Vagina (tissue), 2 donors: ENCODE measurements around the gene CDH7. TPM values are rescaled to one million over a fixed set of nuclear protein-coding genes. Genes with fewer than 3 reads are reported as not detected.

Source experiments
- DNase-seq, 2 donors: peaks; one replicate each; pipeline ENCODE4 v3.0.0-alpha.2; 2017; ENCODE audit errors: extremely low spot score in 2 of 2
- H3K27ac ChIP-seq: fragments of 200-600 bp; sonication (generic); one replicate; pipeline ENCODE4 v1.5.1; 2019
- H3K27me3 ChIP-seq: fragments of 200-600 bp; sonication (generic); one replicate; pipeline ENCODE4 v1.5.1; 2019
- H3K36me3 ChIP-seq, 2 donors: fragments of 200-600 bp; sonication (generic); one replicate each; pipeline ENCODE4 v1.5.1; 2017 to 2019
- H3K4me1 ChIP-seq: fragments of 200-600 bp; sonication (generic); one replicate; pipeline ENCODE4 v1.5.1; 2019
- H3K4me3 ChIP-seq, 2 donors: fragments of 200-600 bp; sonication (generic); 1 replicate in 1 of 2; 2 replicates in 1 of 2; pipeline ENCODE4 v1.5.1; 2016 to 2019
- H3K9me3 ChIP-seq: fragments of 200-600 bp; sonication (generic); one replicate; pipeline ENCODE4 v1.5.1; 2019
- POLR2A ChIP-seq, 2 donors: fragments of 450-650 bp; IDR thresholded peaks; one replicate each; pipeline ENCODE4 v1.6.1; 2017; ENCODE audit warnings: antibody characterized with exemption in 2 of 2, mild to moderate bottlenecking in 2 of 2, moderate library complexity in 2 of 2
- POLR2AphosphoS5 ChIP-seq, 2 donors: sonication (generic); formaldehyde crosslinking; IDR thresholded peaks; one replicate each; pipeline ENCODE4 v1.9.0; 2017; ENCODE audit warnings: antibody characterized with exemption in 2 of 2, mild to moderate bottlenecking in 2 of 2, low read depth in 1 of 2; ENCODE audit not compliant: insufficient read depth in 1 of 2
- intact Hi-C: fragments of 100-400 bp; cut with DNase I; formaldehyde crosslinking; loops from one replicate; pipeline ENCODE4 v1.15.1; 2023
- total RNA-seq: library from RNA; depleted of rRNA; stranded (reverse); fragments of >200 nt; gene quantifications from one replicate; pipeline ENCODE4 v1.2.3, GENCODE V29; 2016
- TF ChIP-seq, protein P1 (sequence below), 3 experiments: fragments of 450-650 bp in 2 of 3; fragments of 200-600 bp in 1 of 3; sonication (generic) in 1 of 3; IDR thresholded peaks; one replicate each; pipeline ENCODE4 v1.5.1; 2017 to 2019; ENCODE audit warnings: antibody characterized with exemption in 3 of 3, mild to moderate bottlenecking in 2 of 3, moderate library complexity in 2 of 3

Gene CDH7, protein sequence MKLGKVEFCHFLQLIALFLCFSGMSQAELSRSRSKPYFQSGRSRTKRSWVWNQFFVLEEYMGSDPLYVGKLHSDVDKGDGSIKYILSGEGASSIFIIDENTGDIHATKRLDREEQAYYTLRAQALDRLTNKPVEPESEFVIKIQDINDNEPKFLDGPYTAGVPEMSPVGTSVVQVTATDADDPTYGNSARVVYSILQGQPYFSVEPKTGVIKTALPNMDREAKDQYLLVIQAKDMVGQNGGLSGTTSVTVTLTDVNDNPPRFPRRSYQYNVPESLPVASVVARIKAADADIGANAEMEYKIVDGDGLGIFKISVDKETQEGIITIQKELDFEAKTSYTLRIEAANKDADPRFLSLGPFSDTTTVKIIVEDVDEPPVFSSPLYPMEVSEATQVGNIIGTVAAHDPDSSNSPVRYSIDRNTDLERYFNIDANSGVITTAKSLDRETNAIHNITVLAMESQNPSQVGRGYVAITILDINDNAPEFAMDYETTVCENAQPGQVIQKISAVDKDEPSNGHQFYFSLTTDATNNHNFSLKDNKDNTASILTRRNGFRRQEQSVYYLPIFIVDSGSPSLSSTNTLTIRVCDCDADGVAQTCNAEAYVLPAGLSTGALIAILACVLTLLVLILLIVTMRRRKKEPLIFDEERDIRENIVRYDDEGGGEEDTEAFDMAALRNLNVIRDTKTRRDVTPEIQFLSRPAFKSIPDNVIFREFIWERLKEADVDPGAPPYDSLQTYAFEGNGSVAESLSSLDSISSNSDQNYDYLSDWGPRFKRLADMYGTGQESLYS
- total RNA-seq, result not detected

GRCh38 chr18:65750389-65751154 is at the start of gene CDH7:
Gene CDH7, plus strand, starts transcription at chr18:65751012. Its CDS starts 11,831 bp downstream, at chr18:65762843.
- Histone ChIP-seq H3K27me3 (no peaks in the 10 kb centered on the region), H3K9me3 (no peaks in the 10 kb centered on the region), H3K4me3 (no peak within 1 kb of the TSS), H3K36me3 (no peaks in the 10 kb centered on the region), H3K27ac (no peak within 1 kb of the TSS), H3K4me1 (peaks cover 5% of the 10 kb centered on the region)
- intact Hi-C loops, result no loop called here
- no peak for TF ChIP-seq POLR2AphosphoS5 (IDR thresholded peaks at IDR 0.05; ENCODE audit: insufficient read depth in 1 of 2, low read depth in 1 of 2)
- no peak for TF ChIP-seq POLR2A (IDR thresholded peaks at IDR 0.05)
- TF ChIP-seq, protein P1, sequence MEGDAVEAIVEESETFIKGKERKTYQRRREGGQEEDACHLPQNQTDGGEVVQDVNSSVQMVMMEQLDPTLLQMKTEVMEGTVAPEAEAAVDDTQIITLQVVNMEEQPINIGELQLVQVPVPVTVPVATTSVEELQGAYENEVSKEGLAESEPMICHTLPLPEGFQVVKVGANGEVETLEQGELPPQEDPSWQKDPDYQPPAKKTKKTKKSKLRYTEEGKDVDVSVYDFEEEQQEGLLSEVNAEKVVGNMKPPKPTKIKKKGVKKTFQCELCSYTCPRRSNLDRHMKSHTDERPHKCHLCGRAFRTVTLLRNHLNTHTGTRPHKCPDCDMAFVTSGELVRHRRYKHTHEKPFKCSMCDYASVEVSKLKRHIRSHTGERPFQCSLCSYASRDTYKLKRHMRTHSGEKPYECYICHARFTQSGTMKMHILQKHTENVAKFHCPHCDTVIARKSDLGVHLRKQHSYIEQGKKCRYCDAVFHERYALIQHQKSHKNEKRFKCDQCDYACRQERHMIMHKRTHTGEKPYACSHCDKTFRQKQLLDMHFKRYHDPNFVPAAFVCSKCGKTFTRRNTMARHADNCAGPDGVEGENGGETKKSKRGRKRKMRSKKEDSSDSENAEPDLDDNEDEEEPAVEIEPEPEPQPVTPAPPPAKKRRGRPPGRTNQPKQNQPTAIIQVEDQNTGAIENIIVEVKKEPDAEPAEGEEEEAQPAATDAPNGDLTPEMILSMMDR (IDR thresholded peaks at IDR 0.05), result no peak
- DNase-seq, result no peak

GRCh38 chr18:65704046-65704445 is 46.8 kb upstream of the CDH7 start:
- DNase-seq, result no peak
- H3K36me3 ChIP-seq, result no peaks in the 10 kb centered on the region
- intact Hi-C loops, result no loop called here
- no peak overlapping the region for H3K27ac ChIP-seq
- no peak overlapping the region for H3K4me3 ChIP-seq
- H3K4me1 ChIP-seq, result no peaks in the 10 kb centered on the region
- H3K27me3 ChIP-seq, result no peaks in the 10 kb centered on the region
- H3K9me3 ChIP-seq, result no peaks in the 10 kb centered on the region
- no peak for TF ChIP-seq POLR2A (IDR thresholded peaks at IDR 0.05)

GRCh38 chr18:65706646-65707045 is 44.2 kb upstream of the CDH7 start:
- Histone ChIP-seq H3K4me3 (no peak overlapping the region), H3K36me3 (no peaks in the 10 kb centered on the region), H3K9me3 (no peaks in the 10 kb centered on the region), H3K27ac (no peak overlapping the region), H3K4me1 (no peaks in the 10 kb centered on the region), H3K27me3 (no peaks in the 10 kb centered on the region)
- DNase-seq, result no peak
- intact Hi-C loops, result no loop called here
- TF ChIP-seq POLR2AphosphoS5 (IDR thresholded peaks at IDR 0.05; ENCODE audit: insufficient read depth in 1 of 2, low read depth in 1 of 2), result no peak
- TF ChIP-seq POLR2A (IDR thresholded peaks at IDR 0.05), result no peak
- TF ChIP-seq, protein P1 (IDR thresholded peaks at IDR 0.05), result no peak

DNA sequence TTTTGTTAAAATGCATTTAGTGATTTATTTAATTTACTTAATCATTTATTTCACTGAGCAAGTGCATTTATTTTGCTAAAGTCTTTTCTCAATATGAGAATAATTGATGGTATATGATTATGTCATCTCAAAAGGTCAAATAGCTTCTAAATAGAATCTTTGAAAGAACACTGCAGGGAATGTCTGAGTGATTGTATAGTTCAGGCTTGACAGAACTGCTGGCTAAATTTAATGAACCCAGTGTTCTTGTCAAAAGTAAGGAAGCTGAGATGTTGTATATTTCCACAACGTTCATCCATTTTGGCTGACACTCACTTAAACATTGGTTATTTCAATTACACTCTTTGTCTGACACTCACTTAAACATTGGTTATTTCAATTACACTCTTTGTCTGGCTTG is 39.3 kb upstream of the CDH7 start:
- Histone ChIP-seq H3K9me3 (no peaks in the 10 kb centered on the region), H3K27me3 (no peaks in the 10 kb centered on the region), H3K36me3 (no peaks in the 10 kb centered on the region), H3K4me1 (no peaks in the 10 kb centered on the region), H3K4me3 (no peak overlapping the region), H3K27ac (no peak overlapping the region)
- no peak for TF ChIP-seq POLR2AphosphoS5 (IDR thresholded peaks at IDR 0.05; ENCODE audit: insufficient read depth in 1 of 2, low read depth in 1 of 2)
- TF ChIP-seq POLR2A (IDR thresholded peaks at IDR 0.05), result no peak
- TF ChIP-seq, protein P1 (IDR thresholded peaks at IDR 0.05), result no peak
- intact Hi-C loops, result no loop called here
- DNase-seq, result no peak

DNA sequence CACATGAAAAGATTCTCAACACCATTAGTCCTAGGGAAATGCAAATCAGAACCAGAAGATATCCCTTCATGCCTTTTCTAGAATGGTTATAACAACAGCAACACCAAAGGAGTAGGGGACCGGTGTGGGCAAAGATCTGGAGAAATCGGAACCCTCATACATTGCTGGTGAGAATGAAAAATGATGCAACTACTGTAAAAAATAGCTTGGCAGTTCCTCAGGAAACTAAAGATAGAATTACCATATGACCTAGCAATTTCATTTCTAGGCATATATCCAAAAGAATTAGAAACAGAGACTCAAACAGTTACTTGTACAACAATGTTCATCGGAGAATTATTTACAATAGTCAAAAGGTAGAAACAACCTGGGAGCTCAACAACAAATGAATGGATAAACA is 29.2 kb upstream of the CDH7 start:
- intact Hi-C loops, result no loop called here

More for the DNA sequence above, 29.2 kb upstream of the CDH7 start:
- H3K27ac ChIP-seq, result no peak overlapping the region
- no peaks in the 10 kb centered on the region for H3K4me1 ChIP-seq
- H3K27me3 ChIP-seq, result no peaks in the 10 kb centered on the region
- no peaks in the 10 kb centered on the region for H3K36me3 ChIP-seq
- no peak for DNase-seq
- TF ChIP-seq, protein P1 (IDR thresholded peaks at IDR 0.05), result no peak
- TF ChIP-seq POLR2A (IDR thresholded peaks at IDR 0.05), result no peak
- TF ChIP-seq POLR2AphosphoS5 (IDR thresholded peaks at IDR 0.05; ENCODE audit: insufficient read depth in 1 of 2, low read depth in 1 of 2), result no peak
- no peaks in the 10 kb centered on the region for H3K9me3 ChIP-seq
- no peak overlapping the region for H3K4me3 ChIP-seq
